Measurements from ENCODE around the gene PGAM5.

- TF ChIP-seq POLR2A (IDR thresholded peaks at IDR 0.05) = no peak
- no peak for TF ChIP-seq CTCF (IDR thresholded peaks at IDR 0.05 in 8 of 11, conservative IDR thresholded peaks at IDR 0.05 in 3 of 11)
Observed at GRCh38 chr12:132771126-132771838, 60.6 kb downstream of the PGAM5 start.
